GM18507 (cell line): Measurements from ENCODE around the gene LYZL4.

Experiments
- DNase-seq: peaks from one replicate; pipeline ENCODE4 v3.0.0; 2011; ENCODE audit warnings: low read depth; ENCODE audit not compliant: insufficient read length; ENCODE audit errors: extremely low spot score
- FAIRE-seq: peaks from 2 replicates; lab custom pipeline; 2011; peaks lifted over from hg19 to GRCh38; lab: Jason Lieb, UNC

LYZL4 gene

GRCh38 chr3:42381551-42382082 is 28.8 kb downstream of the LYZL4 start:
- no peak for FAIRE-seq
- DNase-seq: no peak

GRCh38 chr3:42377681-42378080 is 32.7 kb downstream of the LYZL4 start:
- DNase-seq (no peak), FAIRE-seq (no peak)

GRCh38 chr3:42376344-42376798 is 34.0 kb downstream of the LYZL4 start:
- no peak for DNase-seq
- FAIRE-seq: no peak

- DNase-seq: no peak
- no peak for FAIRE-seq
These were observed 35.1 kb downstream of the LYZL4 start for GRCh38 chr3:42375121-42375800.

GRCh38 chr3:42371776-42372175 is 38.6 kb downstream of the LYZL4 start:
- FAIRE-seq: no peak
- DNase-seq: no peak

- no peak for FAIRE-seq
- DNase-seq: no peak
These were observed 40.6 kb downstream of the LYZL4 start for GRCh38 chr3:42369832-42370231.

- DNase-seq (no peak), FAIRE-seq (no peak)
These were observed 41.1 kb downstream of the LYZL4 start for GRCh38 chr3:42369304-42369703.

GRCh38 chr3:42368861-42369260 is 41.5 kb downstream of the LYZL4 start:
- FAIRE-seq (no peak), DNase-seq (no peak)

- no peak for DNase-seq
- no peak for FAIRE-seq
These were observed 42.5 kb downstream of the LYZL4 start for GRCh38 chr3:42367903-42368302.

- no peak for FAIRE-seq
- DNase-seq: no peak
These were observed 43.9 kb downstream of the LYZL4 start for GRCh38 chr3:42366550-42366949.

GRCh38 chr3:42357335-42357734 is 53.1 kb downstream of the LYZL4 start:
- DNase-seq: no peak
- FAIRE-seq: no peak

GRCh38 chr3:42355612-42356011 is 54.8 kb downstream of the LYZL4 start:
- DNase-seq (no peak), FAIRE-seq (no peak)

- FAIRE-seq: no peak
These were observed 56.8 kb downstream of the LYZL4 start for GRCh38 chr3:42353631-42354030.

GRCh38 chr3:42351207-42351606 is 59.2 kb downstream of the LYZL4 start:
- DNase-seq (no peak), FAIRE-seq (no peak)

More at GRCh38 chr3:42353631-42354030, 56.8 kb downstream of the LYZL4 start:
- no peak for DNase-seq

GRCh38 chr3:42349765-42350594 is 60.4 kb downstream of the LYZL4 start:
- DNase-seq (no peak), FAIRE-seq (no peak)

GRCh38 chr3:42347928-42348327 is 62.5 kb downstream of the LYZL4 start:
- no peak for DNase-seq
- FAIRE-seq: no peak
